ENCODE results near the gene SEMA4D.

- TF ChIP-seq EZH2 (IDR thresholded peaks at IDR 0.05; ENCODE audit: low read length, unreplicated experiment) (no peak), EZH2phosphoT487 (IDR thresholded peaks at IDR 0.05; ENCODE audit: borderline replicate concordance, low read length) (no peak)
- TF ChIP-seq, protein P1, sequence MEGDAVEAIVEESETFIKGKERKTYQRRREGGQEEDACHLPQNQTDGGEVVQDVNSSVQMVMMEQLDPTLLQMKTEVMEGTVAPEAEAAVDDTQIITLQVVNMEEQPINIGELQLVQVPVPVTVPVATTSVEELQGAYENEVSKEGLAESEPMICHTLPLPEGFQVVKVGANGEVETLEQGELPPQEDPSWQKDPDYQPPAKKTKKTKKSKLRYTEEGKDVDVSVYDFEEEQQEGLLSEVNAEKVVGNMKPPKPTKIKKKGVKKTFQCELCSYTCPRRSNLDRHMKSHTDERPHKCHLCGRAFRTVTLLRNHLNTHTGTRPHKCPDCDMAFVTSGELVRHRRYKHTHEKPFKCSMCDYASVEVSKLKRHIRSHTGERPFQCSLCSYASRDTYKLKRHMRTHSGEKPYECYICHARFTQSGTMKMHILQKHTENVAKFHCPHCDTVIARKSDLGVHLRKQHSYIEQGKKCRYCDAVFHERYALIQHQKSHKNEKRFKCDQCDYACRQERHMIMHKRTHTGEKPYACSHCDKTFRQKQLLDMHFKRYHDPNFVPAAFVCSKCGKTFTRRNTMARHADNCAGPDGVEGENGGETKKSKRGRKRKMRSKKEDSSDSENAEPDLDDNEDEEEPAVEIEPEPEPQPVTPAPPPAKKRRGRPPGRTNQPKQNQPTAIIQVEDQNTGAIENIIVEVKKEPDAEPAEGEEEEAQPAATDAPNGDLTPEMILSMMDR (conservative IDR thresholded peaks at IDR 0.05; ENCODE audit: low read depth, low read length) = no peak
Measured at GRCh38 chr9:89440548-89440947, 57.4 kb downstream of the SEMA4D start.
